ENCODE data around the gene TOR1AIP2.

DNA sequence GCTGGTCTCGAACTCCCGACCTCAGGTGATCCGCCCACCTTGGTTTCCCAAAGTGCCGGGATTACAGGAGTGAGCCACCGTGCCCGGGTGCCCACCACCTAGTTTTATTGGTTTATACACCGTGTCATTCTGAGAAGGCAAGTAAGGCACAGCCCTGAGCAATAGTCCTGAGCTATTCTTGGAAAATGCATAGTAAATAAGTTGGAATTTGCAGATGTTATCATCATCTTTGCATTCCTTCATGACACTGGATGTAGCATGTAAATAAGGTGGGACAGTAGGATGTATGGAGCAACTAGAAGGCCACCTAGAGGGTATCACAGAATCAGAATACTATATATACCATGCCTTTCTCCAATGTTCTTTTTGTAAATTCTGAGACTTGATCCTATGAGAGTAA is 11.0 kb downstream of the TOR1AIP2 start:
- TF ChIP-seq, protein P1, sequence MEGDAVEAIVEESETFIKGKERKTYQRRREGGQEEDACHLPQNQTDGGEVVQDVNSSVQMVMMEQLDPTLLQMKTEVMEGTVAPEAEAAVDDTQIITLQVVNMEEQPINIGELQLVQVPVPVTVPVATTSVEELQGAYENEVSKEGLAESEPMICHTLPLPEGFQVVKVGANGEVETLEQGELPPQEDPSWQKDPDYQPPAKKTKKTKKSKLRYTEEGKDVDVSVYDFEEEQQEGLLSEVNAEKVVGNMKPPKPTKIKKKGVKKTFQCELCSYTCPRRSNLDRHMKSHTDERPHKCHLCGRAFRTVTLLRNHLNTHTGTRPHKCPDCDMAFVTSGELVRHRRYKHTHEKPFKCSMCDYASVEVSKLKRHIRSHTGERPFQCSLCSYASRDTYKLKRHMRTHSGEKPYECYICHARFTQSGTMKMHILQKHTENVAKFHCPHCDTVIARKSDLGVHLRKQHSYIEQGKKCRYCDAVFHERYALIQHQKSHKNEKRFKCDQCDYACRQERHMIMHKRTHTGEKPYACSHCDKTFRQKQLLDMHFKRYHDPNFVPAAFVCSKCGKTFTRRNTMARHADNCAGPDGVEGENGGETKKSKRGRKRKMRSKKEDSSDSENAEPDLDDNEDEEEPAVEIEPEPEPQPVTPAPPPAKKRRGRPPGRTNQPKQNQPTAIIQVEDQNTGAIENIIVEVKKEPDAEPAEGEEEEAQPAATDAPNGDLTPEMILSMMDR (IDR thresholded peaks at IDR 0.05 in 8 of 11, conservative IDR thresholded peaks at IDR 0.05 in 3 of 11): no peak
- TF ChIP-seq POLR2A (IDR thresholded peaks at IDR 0.05) (no peak), POLR2AphosphoS5 (IDR thresholded peaks at IDR 0.05) (no peak)

Measured in spleen (tissue), 7 donors.